Measurements from ENCODE around the gene ARHGEF26.

Gene ARHGEF26

GRCh38 chr3:154121701-154122551, 736 bp downstream of the ARHGEF26 start:
- DNase-seq, result no peak

GRCh38 chr3:154122552-154122911, 1.3 kb downstream of the ARHGEF26 start:
- no peak for DNase-seq

- no peak for DNase-seq
Measured at GRCh38 chr3:154122912-154123559, 1.8 kb downstream of the ARHGEF26 start.

- DNase-seq, result no peak
Measured at GRCh38 chr3:154123906-154124305, 2.7 kb downstream of the ARHGEF26 start.

- no peak for DNase-seq
Measured at GRCh38 chr3:154125378-154126030, 4.3 kb downstream of the ARHGEF26 start.

- DNase-seq, result no peak
Measured at GRCh38 chr3:154126651-154127050, 5.5 kb downstream of the ARHGEF26 start.

- no peak for DNase-seq
Measured at GRCh38 chr3:154129625-154130024, 8.4 kb downstream of the ARHGEF26 start.

- DNase-seq, result no peak
Measured at GRCh38 chr3:154130540-154130939, 9.3 kb downstream of the ARHGEF26 start.

GRCh38 chr3:154131830-154132229, 10.6 kb downstream of the ARHGEF26 start:
- DNase-seq, result no peak

- DNase-seq, result no peak
Measured at GRCh38 chr3:154132777-154133375, 11.7 kb downstream of the ARHGEF26 start.

- DNase-seq, result no peak
Measured at GRCh38 chr3:154135511-154136173, 14.5 kb downstream of the ARHGEF26 start.

- no peak for DNase-seq
Measured at GRCh38 chr3:154137036-154137435, 15.8 kb downstream of the ARHGEF26 start.

GRCh38 chr3:154139996-154140436, 18.8 kb downstream of the ARHGEF26 start:
- no peak for DNase-seq

GRCh38 chr3:154142608-154143007, 21.4 kb downstream of the ARHGEF26 start:
- no peak for DNase-seq

- DNase-seq, result no peak
Measured at GRCh38 chr3:154143873-154144272, 22.7 kb downstream of the ARHGEF26 start.

GRCh38 chr3:154144825-154145465, 23.8 kb downstream of the ARHGEF26 start:
- DNase-seq, result no peak

GRCh38 chr3:154148541-154148940, 27.4 kb downstream of the ARHGEF26 start:
- DNase-seq, result no peak

GRCh38 chr3:154149286-154149685, 28.1 kb downstream of the ARHGEF26 start:
- no peak for DNase-seq

GRCh38 chr3:154151969-154152368, 30.8 kb downstream of the ARHGEF26 start:
- no peak for DNase-seq

- no peak for DNase-seq
Measured at GRCh38 chr3:154152741-154153140, 31.6 kb downstream of the ARHGEF26 start.

GRCh38 chr3:154156530-154156929, 35.3 kb downstream of the ARHGEF26 start:
- DNase-seq, result no peak

- DNase-seq, result no peak
Measured at GRCh38 chr3:154161806-154162205, 40.6 kb downstream of the ARHGEF26 start.
